OCI-LY1 (cell line): ENCODE data around the gene IL7R.

Experiments
- CTCF ChIP-seq: fragments of 200-600 bp; sonication (generic), shearing (Covaris generic); IDR thresholded peaks from 2 replicates; pipeline ENCODE4 v1.5.1; 2017; ENCODE audit warnings: mild to moderate bottlenecking, antibody characterized with exemption, low read length, moderate library complexity, mixed read lengths
- EZH2 ChIP-seq: fragments of 200-600 bp; sonication (generic), shearing (Covaris generic); IDR thresholded peaks from 2 replicates; pipeline ENCODE4 v1.8.0; 2017; ENCODE audit warnings: borderline replicate concordance, mixed run types, mild to moderate bottlenecking, antibody characterized with exemption, low read length, moderate library complexity, mixed read lengths

GRCh38 chr5:35826554-35826953 is 30.1 kb upstream of the IL7R start:
- TF ChIP-seq CTCF (no peak), EZH2 (no peak)
